Measurements from ENCODE around the gene SLC23A3.

SLC23A3 gene

DNA sequence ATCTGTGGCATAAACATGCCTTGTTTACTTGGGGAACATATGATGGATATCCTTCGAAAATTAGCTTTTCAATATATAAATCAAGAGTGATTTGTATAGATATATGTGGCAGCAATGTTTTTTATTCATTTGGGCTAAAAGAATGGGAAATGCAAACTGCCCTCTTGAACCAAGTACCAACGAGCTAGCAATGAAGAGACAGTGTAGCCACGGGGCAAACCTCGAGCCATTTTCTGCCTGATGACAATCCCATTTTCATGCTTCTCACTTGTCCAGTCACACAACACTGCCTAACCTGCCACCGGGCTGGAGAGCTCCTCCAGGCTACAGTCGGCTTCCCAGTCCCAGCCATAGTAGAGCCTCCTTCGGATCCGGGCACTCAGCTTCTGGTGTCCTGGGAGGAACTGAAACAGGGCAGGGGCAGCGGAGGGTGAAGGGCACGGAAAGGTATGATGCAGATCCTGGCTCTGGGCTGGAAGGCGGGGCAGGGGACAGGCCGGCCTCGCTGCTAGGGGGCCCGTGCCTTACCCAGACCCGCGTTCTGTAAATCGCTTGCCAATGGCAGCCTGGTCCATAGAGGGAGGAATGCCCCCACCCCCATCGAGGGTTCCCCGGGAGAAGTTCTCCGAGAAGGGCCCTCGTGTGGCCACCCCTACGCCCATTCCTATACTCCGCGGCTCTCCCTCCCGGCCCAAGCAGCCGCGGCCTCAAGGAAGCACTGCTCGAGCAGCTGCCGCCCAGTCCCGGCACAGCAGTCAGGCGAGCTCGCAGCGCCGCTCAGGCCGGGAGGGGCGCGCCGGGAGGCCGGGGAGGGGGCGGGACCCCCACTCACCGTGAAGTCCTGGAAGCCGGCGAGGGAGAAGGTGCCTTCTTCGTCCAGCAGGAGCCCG is 6.3 kb upstream of the SLC23A3 start:
- peak; percentile 43 for DNase-seq (ENCODE audit: low read depth)

GRCh38 chr2:219175486-219175885 is 5.7 kb upstream of the SLC23A3 start:
- DNase-seq (ENCODE audit: low read depth): no peak

DNA sequence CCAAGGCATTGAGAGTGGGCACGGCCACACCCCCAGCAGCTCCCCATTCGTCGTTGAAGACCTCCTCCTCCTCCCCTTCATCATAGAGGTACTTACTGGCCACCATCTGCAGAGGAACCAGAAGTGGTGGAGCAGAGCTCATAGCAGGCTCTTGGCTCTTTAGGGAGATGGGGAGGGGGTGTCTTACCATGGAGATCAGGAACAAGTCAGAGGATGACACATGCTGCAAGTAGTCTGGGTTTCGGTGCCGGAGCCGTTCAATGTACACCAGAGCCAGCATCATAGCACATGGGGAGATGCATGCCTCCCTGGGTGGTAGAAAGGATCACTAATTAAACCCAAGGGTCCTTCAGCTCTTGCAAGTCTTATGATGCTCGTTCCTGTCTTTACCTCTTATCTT is 5.0 kb upstream of the SLC23A3 start:
- DNase-seq (ENCODE audit: low read depth): no peak

DNA sequence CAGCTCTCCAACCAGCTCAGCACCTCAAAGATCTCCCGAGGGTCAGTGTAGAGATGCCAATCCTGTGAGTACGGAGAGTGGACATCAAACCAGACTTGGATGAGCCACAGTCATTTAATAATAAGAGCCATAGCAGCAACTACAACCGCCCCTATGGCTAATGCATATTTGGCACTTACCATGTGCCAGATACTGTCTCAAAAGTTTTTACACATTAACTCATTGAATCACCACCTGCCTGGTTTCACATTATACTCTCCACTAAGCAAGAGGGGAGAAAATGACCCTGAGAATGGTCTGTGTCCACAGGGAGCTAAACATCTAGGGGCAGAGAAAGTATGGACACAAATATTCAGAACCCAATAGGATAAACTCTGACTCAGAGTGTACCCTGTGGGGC is 4.3 kb upstream of the SLC23A3 start:
- DNase-seq (ENCODE audit: low read depth): no peak

DNA sequence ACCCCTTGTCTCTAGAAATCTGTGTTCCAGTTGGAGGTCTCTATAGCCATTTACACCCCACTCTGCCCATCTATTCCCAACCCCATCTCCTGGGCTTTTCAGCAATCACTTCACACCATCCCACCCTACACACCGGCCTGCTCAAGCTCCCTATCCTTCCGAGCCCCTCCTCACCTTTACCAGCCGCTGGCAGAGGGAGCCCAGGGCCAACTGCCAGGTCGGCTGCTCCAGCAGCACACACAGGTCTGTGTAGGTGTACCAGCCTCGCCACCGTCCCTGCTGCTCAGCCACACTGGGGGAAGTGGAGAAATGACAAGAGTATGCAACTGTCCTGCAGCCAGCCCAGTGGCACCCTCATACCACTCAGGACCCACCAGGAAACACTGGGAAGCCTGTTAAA is 3.3 kb upstream of the SLC23A3 start:
- DNase-seq (ENCODE audit: low read depth): no peak

- no peak for DNase-seq (ENCODE audit: low read depth)
Measured at GRCh38 chr2:219172231-219173154, 2.7 kb upstream of the SLC23A3 start.

- DNase-seq (ENCODE audit: low read depth): peak; percentile 75
Measured at GRCh38 chr2:219171231-219171651, 1.4 kb upstream of the SLC23A3 start.

DNA sequence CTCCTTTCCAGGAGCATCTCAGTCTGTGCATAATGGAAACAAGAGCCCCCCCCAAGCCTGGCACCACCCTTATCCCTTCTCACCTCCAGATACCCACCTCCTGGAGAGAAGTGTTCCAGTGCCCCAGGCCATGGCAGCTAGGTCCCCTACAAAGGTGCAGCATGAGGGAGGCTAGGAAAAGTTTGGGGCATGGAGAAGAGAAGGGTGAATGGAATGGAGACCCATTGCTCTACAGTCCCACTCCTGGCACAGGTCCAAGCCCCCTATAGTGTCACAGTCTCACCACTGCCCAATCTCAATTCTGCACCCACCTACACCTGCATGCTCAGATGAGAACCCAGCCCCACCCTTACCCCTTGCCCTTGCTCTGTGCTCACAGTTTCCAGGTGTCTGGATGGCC is 897 bp downstream of the SLC23A3 start:
- DNase-seq (ENCODE audit: low read depth): no peak

- no peak for DNase-seq (ENCODE audit: low read depth)
Measured at GRCh38 chr2:219168526-219168925, 1.3 kb downstream of the SLC23A3 start.

DNA sequence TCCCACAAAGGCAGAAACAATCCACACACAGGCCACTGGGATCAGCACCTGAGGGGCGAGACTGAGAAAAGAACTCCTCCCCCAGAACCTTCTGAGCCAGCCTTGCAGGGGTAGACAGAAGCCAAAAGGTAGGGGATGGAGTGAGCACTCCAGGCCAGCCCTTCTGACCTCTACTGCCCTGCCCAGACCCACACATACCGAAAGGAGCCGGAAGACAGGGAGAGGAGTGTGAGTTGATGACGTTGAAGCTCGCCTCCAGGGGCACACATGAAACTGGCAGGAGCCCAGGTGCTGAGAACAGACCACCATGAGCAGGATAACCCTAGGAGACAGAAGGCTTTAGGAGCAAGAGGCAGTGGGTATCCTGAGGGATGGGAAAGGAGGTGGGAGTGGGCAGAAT is 1.8 kb downstream of the SLC23A3 start:
- no peak for DNase-seq (ENCODE audit: low read depth)

GRCh38 chr2:219165058-219165911 is 4.5 kb downstream of the SLC23A3 start:
- no peak for DNase-seq (ENCODE audit: low read depth)

- DNase-seq (ENCODE audit: low read depth): no peak
Measured at GRCh38 chr2:219163156-219163555, 6.7 kb downstream of the SLC23A3 start.

GRCh38 chr2:219161097-219161496 is 8.7 kb downstream of the SLC23A3 start:
- DNase-seq (ENCODE audit: low read depth): no peak

DNA sequence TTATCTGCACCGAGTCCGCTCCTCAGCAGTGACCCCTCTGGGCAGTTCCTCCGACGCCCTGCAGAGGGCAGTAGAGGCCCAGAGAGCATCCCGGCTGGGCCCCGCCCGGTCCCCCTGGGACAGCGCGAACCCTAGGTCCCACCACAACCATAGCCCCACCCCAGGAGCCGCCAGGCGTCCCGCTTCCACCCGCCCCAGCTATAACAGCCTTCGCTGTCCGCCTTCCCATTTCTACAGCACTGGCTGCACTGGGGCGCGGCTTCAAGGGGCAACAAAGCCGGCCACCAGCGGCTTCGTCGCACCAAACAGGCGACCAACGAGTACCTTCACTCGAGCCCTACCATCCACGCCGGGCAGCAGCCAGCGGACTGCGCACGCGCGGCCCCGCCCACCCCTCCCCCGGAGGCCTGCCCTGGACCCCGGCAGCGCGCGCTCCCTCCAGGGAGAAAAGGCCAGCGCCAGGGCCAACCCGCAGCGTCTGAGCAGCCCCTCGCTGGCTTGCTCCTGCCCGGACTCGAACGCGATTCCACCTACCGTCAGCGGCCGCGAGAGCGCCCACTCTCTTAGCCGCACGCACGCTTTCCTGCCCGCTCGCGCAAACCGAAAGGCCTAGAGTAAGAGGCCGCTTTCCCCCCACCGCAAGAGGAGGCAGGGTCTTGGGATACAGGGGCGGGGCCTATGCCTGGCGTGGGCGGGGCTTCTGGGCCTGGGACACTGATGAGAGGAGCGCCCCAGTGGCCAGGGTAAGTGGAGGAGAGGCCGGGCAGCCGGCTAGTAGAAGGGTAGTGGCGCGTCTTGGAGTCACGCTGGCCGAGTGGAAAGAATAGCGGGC is 9.4 kb downstream of the SLC23A3 start, which contains the start of gene NHEJ1:
TSS of gene NHEJ1 (minus strand) at position 630 of the 832 bp plus-strand sequence. CDS start 2,453 bp downstream, outside the sequence.
- DNase-seq (ENCODE audit: low read depth): peak; percentile 93

DNA sequence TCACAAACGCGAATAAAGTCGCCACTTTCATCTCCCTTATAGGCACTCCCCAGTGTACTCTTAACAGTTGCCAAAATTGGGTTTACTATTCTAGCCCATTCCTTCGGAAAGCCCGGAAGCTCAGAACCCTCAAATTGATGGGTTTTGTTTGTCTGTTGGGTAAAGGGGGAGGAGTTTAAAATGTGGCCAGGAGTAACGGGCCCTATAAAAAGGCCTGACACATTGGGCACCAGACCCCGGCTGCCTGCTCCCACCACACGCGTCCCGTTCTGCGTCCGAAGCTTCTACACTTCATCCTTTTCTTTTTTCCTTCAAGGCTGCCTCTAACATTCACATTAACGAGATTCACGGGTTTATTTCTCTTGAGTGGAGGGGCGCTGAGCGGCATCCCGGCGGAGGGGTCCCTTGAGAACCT is 10.1 kb downstream of the SLC23A3 start:
- no peak for DNase-seq (ENCODE audit: low read depth)

DNA sequence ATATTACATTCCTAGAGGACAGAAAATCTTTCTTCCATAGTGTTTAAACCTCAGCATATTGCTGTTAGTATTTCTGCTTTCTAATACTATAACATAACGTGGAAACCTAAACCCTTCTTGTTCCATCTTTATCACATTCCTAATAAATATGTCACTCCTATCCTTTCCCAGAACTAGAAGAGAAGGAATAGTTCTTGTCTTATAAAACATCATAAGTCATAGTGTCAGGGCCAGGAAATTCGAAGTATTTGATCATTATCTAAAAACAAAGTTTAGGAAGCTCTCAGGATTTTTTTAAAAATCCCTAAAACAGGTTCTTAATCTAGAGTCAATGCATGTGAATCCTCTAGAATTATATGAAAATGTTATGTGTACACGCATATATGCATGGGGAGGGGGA is 11.2 kb downstream of the SLC23A3 start:
- no peak for DNase-seq (ENCODE audit: low read depth)

DNA sequence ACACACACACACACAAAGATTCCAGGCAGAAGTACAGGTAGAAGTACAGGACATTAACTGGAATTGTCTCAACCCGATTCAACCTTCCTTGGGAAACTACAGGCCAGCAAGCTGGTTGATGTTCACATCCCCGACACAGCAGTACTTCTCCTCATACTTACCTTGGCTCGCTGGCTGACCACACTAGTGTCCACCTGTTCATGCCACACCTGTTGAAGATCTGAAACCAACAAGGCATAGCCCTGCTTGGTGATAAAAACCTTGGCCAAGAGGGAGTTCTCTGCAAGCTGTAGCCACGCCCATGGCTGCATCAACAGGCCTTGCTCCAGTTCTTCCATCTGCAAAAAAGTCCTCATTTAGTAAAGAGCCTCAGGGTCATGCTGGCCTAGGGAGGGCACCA is 11.8 kb downstream of the SLC23A3 start:
- no peak for DNase-seq (ENCODE audit: low read depth)

DNA sequence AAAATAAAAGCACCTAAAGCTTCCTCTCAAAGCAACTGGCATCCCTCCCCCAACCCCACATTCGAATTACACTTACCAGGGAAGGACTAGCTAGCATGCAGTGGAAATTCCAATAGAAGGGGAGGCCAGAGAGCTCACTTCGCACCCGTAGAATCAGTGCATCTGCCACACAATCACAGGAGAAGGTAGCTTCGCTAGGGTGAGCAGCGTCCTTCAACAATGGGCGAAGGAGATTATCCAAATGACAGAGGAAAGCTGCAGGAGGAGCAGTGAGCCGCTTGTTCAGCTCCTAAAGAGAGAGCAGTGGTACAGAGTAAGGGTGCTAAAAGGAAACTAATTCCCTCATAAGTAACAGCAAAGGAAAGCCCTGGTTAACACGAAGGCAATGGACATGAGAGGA is 12.4 kb downstream of the SLC23A3 start:
- no peak for DNase-seq (ENCODE audit: low read depth)

GRCh38 chr2:219155054-219155644 is 14.7 kb downstream of the SLC23A3 start:
- DNase-seq (ENCODE audit: low read depth): peak; percentile 54

GRCh38 chr2:219149667-219150066 is 20.2 kb downstream of the SLC23A3 start:
- peak; percentile 31 for DNase-seq (ENCODE audit: low read depth)

Data from iris pigment epithelial cell (primary cell).